ENCODE results near the gene SMYD4.
"Not testable (repeated sequence)": the region's sequence is repeated elsewhere in the genome, so short reads cannot be mapped to it uniquely, and the experiment has no call there.

Gene SMYD4

GRCh38 chr17:1746975-1747543 is 82.6 kb downstream of the SMYD4 start:
- no peak for DNase-seq (ENCODE audit: low read depth)
- TF ChIP-seq CTCF (IDR thresholded peaks at IDR 0.05; ENCODE audit: low read depth, low read length, missing control alignments), result no peak
- H3K4me3 ChIP-seq (ENCODE audit: low read depth, low read length), result no peak overlapping the region

DNA sequence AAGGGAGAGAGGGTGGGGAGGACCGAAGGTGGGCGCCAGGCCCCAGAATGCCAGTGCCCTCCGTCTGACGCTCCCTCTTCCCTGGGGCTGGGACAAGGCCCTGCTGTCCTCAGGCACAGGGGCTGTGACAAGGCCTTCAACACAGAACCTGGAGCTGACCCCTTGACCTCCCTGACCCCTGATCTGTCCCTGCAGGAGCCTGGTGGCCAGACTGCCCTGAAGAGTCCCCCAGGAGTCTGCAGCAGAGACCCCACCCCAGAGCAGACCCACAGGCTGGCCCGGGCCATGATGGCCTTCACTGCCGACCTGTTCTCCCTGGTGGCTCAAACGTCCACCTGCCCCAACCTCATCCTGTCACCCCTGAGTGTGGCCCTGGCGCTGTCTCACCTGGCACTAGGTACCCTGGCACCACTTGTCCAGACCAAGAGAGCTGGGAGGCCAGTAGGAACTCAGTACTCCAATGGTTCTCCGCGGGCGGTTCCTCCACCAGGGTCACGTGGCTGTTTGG is 84.1 kb downstream of the SMYD4 start:
- no peak overlapping the region for H3K4me3 ChIP-seq (ENCODE audit: low read depth, low read length)
- no peak for DNase-seq (ENCODE audit: low read depth)
- no peak for TF ChIP-seq CTCF (IDR thresholded peaks at IDR 0.05; ENCODE audit: low read depth, low read length, missing control alignments)

GRCh38 chr17:1744551-1745512 is 84.9 kb downstream of the SMYD4 start:
- TF ChIP-seq CTCF (IDR thresholded peaks at IDR 0.05; ENCODE audit: low read depth, low read length, missing control alignments), result no peak
- DNase-seq (ENCODE audit: low read depth), result no peak
- no peak overlapping the region for H3K4me3 ChIP-seq (ENCODE audit: low read depth, low read length)

DNA sequence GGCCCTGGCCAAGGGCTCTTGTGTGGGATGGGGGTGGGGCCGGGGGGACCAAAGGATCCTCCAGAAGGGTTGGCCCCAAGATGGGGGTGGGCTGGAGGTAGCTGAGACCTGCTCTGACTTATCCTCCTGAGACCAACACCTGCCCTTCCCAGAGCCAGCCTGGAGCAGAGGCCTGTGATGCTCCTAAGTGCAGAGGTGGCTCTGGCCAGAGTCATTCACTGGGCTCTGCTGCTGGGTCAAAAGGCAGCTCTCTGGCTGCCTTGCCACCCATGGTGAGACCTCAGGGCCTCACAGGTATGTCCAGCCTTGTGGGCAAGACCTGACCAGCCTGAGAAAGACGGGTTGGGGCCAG is 86.6 kb downstream of the SMYD4 start:
- no peak for TF ChIP-seq CTCF (IDR thresholded peaks at IDR 0.05; ENCODE audit: low read depth, low read length, missing control alignments)
- no peak for DNase-seq (ENCODE audit: low read depth)
- H3K4me3 ChIP-seq (ENCODE audit: low read depth, low read length), result no peak overlapping the region

GRCh38 chr17:1742371-1743087 is 87.2 kb downstream of the SMYD4 start, which contains the start of gene SERPINF2:
SERPINF2 (plus strand) TSS chr17:1742871; CDS start chr17:1744996, 2,125 bp downstream.
- no peak for DNase-seq (ENCODE audit: low read depth)
- H3K4me3 ChIP-seq (ENCODE audit: low read depth, low read length), result no peak within 1 kb of the TSS
- TF ChIP-seq CTCF (IDR thresholded peaks at IDR 0.05; ENCODE audit: low read depth, low read length, missing control alignments), result no peak

- DNase-seq (ENCODE audit: low read depth); H3K4me3 ChIP-seq (ENCODE audit: low read depth, low read length): not testable (repeated sequence)
Measured at GRCh38 chr17:1741899-1742298, 87.8 kb downstream of the SMYD4 start.
